SK-N-MC (cell line): ENCODE results near the gene PLAAT2.
"Not testable (repeated sequence)": the region's sequence is repeated elsewhere in the genome, so short reads cannot be mapped to it uniquely, and the experiment has no call there.

ENCODE experiments used
- DNase-seq: peaks from one replicate; pipeline ENCODE4 v3.0.0-alpha.2; 2011; ENCODE audit warnings: low read depth, low spot score
- H3K27ac ChIP-seq: fragments of 200-600 bp; sonication (generic); 2 replicates; pipeline ENCODE4 v1.5.1; 2016; ENCODE audit warnings: mixed run types
- H3K36me3 ChIP-seq: fragments of 200-600 bp; sonication (generic); 2 replicates; pipeline ENCODE4 v1.6.1; 2017; ENCODE audit warnings: antibody characterized with exemption, low read length, mixed read lengths; ENCODE audit not compliant: insufficient read depth
- H3K4me3 ChIP-seq: fragments of 200-600 bp; sonication (generic); 2 replicates; pipeline ENCODE4 v1.5.1; 2016
- H3K9ac ChIP-seq: fragments of 200-600 bp; sonication (generic); 2 replicates; pipeline ENCODE4 v1.8.0; 2017; ENCODE audit warnings: mixed run types, mixed read lengths; ENCODE audit not compliant: insufficient read length
- H3K9me3 ChIP-seq: fragments of 200-600 bp; sonication (generic); 2 replicates; pipeline ENCODE4 v1.6.1; 2017; ENCODE audit warnings: low read depth, mild to moderate bottlenecking, antibody characterized with exemption, low read length, moderate library complexity, mixed read lengths
- EZH2 ChIP-seq: fragments of 200-600 bp; sonication (generic); IDR thresholded peaks from one replicate; pipeline ENCODE4 v1.6.1; 2017; ENCODE audit warnings: antibody characterized with exemption
- FOXP2 ChIP-seq: optimal IDR thresholded peaks from 2 replicates; pipeline ENCODE3; 2011; ENCODE audit warnings: mild to moderate bottlenecking, moderate library complexity; ENCODE audit not compliant: insufficient read depth; ENCODE audit errors: extremely low read length, control extremely low read depth
- POLR2AphosphoS5 ChIP-seq: IDR thresholded peaks from 2 replicates; pipeline ENCODE4 v1.6.1; 2012; ENCODE audit warnings: mild to moderate bottlenecking, low read depth, low read length, borderline replicate concordance

Gene PLAAT2

DNA sequence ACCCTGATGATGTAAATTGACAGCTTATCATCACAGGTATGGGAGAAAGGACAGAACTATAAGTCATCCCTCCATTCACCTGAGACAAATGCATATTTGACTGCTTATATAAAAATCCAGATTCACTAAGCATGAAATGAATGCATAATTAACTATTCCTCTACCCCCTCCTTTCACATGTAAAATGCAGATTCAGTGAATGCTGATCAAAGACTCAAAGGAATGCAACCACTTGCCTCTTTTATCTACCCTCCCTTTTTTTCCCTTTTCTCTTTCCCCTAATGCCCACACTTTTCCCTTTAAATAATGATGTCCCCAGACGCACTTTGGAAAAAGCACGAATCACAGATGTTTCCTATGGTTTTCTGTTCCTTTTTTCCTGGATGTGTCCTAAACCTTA, 31.1 kb downstream of the PLAAT2 start:
- no peak for DNase-seq
- no peaks in the 10 kb centered on the region for H3K9me3 ChIP-seq
- H3K4me3 ChIP-seq = no peak overlapping the region
- H3K27ac ChIP-seq = no peak overlapping the region
- TF ChIP-seq POLR2AphosphoS5 (no peak), FOXP2 (no peak), EZH2 (no peak)
- no peaks in the 10 kb centered on the region for H3K36me3 ChIP-seq
- no peak overlapping the region for H3K9ac ChIP-seq

- not testable (repeated sequence) for H3K36me3 ChIP-seq, DNase-seq
These were observed 31.9 kb downstream of the PLAAT2 start for GRCh38 chr11:63531074-63531792.

GRCh38 chr11:63530021-63530420, 33.2 kb downstream of the PLAAT2 start:
- no peaks in the 10 kb centered on the region for H3K9me3 ChIP-seq
- no peak overlapping the region for H3K27ac ChIP-seq
- no peak for DNase-seq
- H3K36me3 ChIP-seq = no peaks in the 10 kb centered on the region
- no peak overlapping the region for H3K9ac ChIP-seq
- no peak for TF ChIP-seq POLR2AphosphoS5
- TF ChIP-seq EZH2 = no peak
- no peak for TF ChIP-seq FOXP2
- H3K4me3 ChIP-seq = no peak overlapping the region

More at GRCh38 chr11:63531074-63531792, 31.9 kb downstream of the PLAAT2 start:
- H3K27ac ChIP-seq, H3K4me3 ChIP-seq, H3K9me3 ChIP-seq, H3K9ac ChIP-seq: not testable (repeated sequence)

- H3K27ac ChIP-seq, H3K9me3 ChIP-seq, H3K4me3 ChIP-seq, H3K36me3 ChIP-seq, DNase-seq, H3K9ac ChIP-seq: not testable (repeated sequence)
These were observed 33.8 kb downstream of the PLAAT2 start for GRCh38 chr11:63529373-63529772.

DNA sequence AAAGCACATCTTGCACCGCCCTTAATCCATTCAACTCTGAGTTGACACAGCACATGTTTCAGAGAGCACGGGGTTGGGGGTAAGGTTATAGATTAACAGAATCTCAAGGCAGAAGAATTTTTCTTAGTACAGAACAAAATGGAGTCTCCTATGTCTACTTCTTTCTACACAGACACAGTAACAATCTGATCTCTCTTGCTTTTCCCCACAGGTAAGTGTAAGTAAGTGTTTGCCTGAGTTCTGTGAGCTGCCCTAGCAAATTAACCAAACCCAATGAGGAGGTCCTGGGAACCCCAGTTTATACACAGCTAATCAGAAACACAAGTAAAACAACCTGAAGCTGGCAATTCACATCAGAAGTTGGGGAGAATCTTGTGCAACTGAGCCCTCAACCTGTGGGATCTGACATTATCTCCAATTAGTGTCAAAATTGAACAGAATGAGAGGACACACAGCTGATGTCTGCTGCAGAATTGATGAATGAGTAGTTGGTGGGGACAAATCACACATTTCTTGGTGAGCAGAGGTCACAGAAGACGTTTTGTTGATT, 34.4 kb downstream of the PLAAT2 start:
- not testable (repeated sequence) for DNase-seq, H3K4me3 ChIP-seq, H3K9me3 ChIP-seq, H3K36me3 ChIP-seq, H3K9ac ChIP-seq, H3K27ac ChIP-seq

GRCh38 chr11:63528156-63528555, 35.0 kb downstream of the PLAAT2 start:
- not testable (repeated sequence) for H3K9ac ChIP-seq, DNase-seq, H3K36me3 ChIP-seq, H3K4me3 ChIP-seq, H3K9me3 ChIP-seq, H3K27ac ChIP-seq

- Histone ChIP-seq H3K9ac (no peak overlapping the region), H3K27ac (no peak overlapping the region), H3K36me3 (no peaks in the 10 kb centered on the region), H3K4me3 (no peak overlapping the region), H3K9me3 (no peaks in the 10 kb centered on the region)
- TF ChIP-seq POLR2AphosphoS5 (no peak), EZH2 (no peak), FOXP2 (no peak)
- DNase-seq = no peak
These were observed 35.5 kb downstream of the PLAAT2 start for GRCh38 chr11:63527667-63528066.

GRCh38 chr11:63523151-63523550, 40.0 kb downstream of the PLAAT2 start:
- H3K9ac ChIP-seq = no peak overlapping the region
- no peak overlapping the region for H3K27ac ChIP-seq
- no peak for DNase-seq
- no peak overlapping the region for H3K4me3 ChIP-seq
- no peak for TF ChIP-seq EZH2
- TF ChIP-seq POLR2AphosphoS5 = no peak
- no peak for TF ChIP-seq FOXP2
- H3K36me3 ChIP-seq = no peaks in the 10 kb centered on the region
- no peaks in the 10 kb centered on the region for H3K9me3 ChIP-seq

DNA sequence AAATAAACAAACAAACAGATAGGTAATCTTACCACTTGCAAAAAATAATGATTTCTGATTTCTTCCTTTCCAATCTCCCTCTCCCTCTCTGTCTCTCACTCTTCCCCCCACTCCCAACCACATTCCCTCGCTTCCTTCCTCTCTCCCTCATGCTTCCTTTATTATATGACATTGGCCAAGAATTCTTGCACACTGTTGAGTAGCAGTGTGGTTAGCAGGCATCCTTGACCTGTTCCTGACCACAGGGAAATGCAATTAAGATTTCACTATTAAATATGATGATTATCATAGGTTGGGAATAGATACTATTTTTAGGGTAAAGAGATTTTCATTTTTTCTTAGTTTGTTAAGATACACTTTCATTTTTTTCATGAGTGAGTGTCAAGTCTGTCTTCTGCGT, 41.3 kb downstream of the PLAAT2 start:
- Histone ChIP-seq H3K27ac (no peak overlapping the region), H3K9ac (no peak overlapping the region), H3K4me3 (no peak overlapping the region), H3K36me3 (no peaks in the 10 kb centered on the region), H3K9me3 (no peaks in the 10 kb centered on the region)
- DNase-seq = no peak
- no peak for TF ChIP-seq EZH2
- TF ChIP-seq POLR2AphosphoS5 = no peak
- no peak for TF ChIP-seq FOXP2
